H9 (cell line): ENCODE measurements around the gene DPYD. TPM values are rescaled to one million over a fixed set of nuclear protein-coding genes. Genes with fewer than 3 reads are reported as not detected.

ENCODE experiments used
- DNase-seq: peaks from one replicate; pipeline ENCODE4 v3.0.0-alpha.2; 2017
- H2AFZ ChIP-seq: one replicate; pipeline ENCODE4 v1.6.1; 2013; ENCODE audit warnings: mild to moderate bottlenecking, low read length, control low read depth, moderate library complexity
- H2AK5ac ChIP-seq: 2 replicates; pipeline ENCODE4 v1.6.1; 2013; ENCODE audit warnings: low read length, control low read depth, mixed read lengths; ENCODE audit not compliant: insufficient read length
- H2BK120ac ChIP-seq: one replicate; pipeline ENCODE4 v1.6.1; 2013; ENCODE audit warnings: low read depth, mild to moderate bottlenecking, low read length, control low read depth, inconsistent platforms; ENCODE audit not compliant: poor library complexity, severe bottlenecking
- H2BK12ac ChIP-seq: 2 replicates; pipeline ENCODE4 v1.6.1; 2013; ENCODE audit warnings: low read length, control low read depth, mixed read lengths, low read depth; ENCODE audit not compliant: insufficient read length
- H2BK15ac ChIP-seq: 2 replicates; pipeline ENCODE4 v1.6.1; 2013; ENCODE audit warnings: low read depth, low read length, control low read depth
- H2BK20ac ChIP-seq: one replicate; pipeline ENCODE4 v1.6.1; 2013; ENCODE audit warnings: low read depth, mild to moderate bottlenecking, low read length, control low read depth, inconsistent platforms; ENCODE audit not compliant: poor library complexity, severe bottlenecking
- H2BK5ac ChIP-seq: 2 replicates; pipeline ENCODE4 v1.6.1; 2013; ENCODE audit warnings: low read length, control low read depth, mixed read lengths; ENCODE audit not compliant: insufficient read length
- H3K14ac ChIP-seq: 2 replicates; pipeline ENCODE4 v1.6.1; 2013; ENCODE audit warnings: low read length, control low read depth; ENCODE audit not compliant: insufficient read depth
- H3K18ac ChIP-seq: 2 replicates; pipeline ENCODE4 v1.6.1; 2013; ENCODE audit warnings: low read depth, mild to moderate bottlenecking, mixed read lengths, low read length, control low read depth; ENCODE audit not compliant: insufficient read length
- H3K23ac ChIP-seq: 2 replicates; pipeline ENCODE4 v1.6.1; 2013; ENCODE audit warnings: low read length, control low read depth, mixed read lengths, low read depth; ENCODE audit not compliant: insufficient read length
- H3K23me2 ChIP-seq: 2 replicates; pipeline ENCODE4 v1.6.1; 2013; ENCODE audit warnings: low read depth, mild to moderate bottlenecking, mixed read lengths, low read length, control low read depth; ENCODE audit not compliant: insufficient read length, poor library complexity, severe bottlenecking
- H3K27ac ChIP-seq: 2 replicates; pipeline ENCODE4 v1.5.1; 2013; ENCODE audit warnings: low read length, control low read depth, mixed read lengths, low read depth; ENCODE audit not compliant: insufficient read length
- H3K27me3 ChIP-seq: 2 replicates; pipeline ENCODE4 v1.6.1; 2013; ENCODE audit warnings: low read length, control low read depth, inconsistent platforms; ENCODE audit not compliant: insufficient read depth
- H3K4ac ChIP-seq: 2 replicates; pipeline ENCODE4 v1.6.1; 2013; ENCODE audit warnings: low read depth, mild to moderate bottlenecking, control low read depth, inconsistent platforms, low read length, moderate library complexity
- H3K4me1 ChIP-seq: 2 replicates; pipeline ENCODE4 v1.6.1; 2013; ENCODE audit warnings: low read length, control low read depth, inconsistent platforms; ENCODE audit not compliant: insufficient read depth
- H3K4me2 ChIP-seq: 2 replicates; pipeline ENCODE4 v1.6.1; 2013; ENCODE audit warnings: low read length, control low read depth, mixed read lengths; ENCODE audit not compliant: insufficient read length, insufficient read depth
- H3K56ac ChIP-seq: 2 replicates; pipeline ENCODE4 v1.6.1; 2013; ENCODE audit warnings: low read depth, mild to moderate bottlenecking, mixed read lengths, low read length, control low read depth; ENCODE audit not compliant: insufficient read length
- H3K79me1 ChIP-seq: 2 replicates; pipeline ENCODE4 v1.6.1; 2013; ENCODE audit warnings: low read depth, mild to moderate bottlenecking, moderate library complexity, low read length, control low read depth, inconsistent platforms; ENCODE audit not compliant: insufficient read depth, poor library complexity, severe bottlenecking
- H3K79me2 ChIP-seq: 2 replicates; pipeline ENCODE4 v1.6.1; 2013; ENCODE audit warnings: low read length, control low read depth, inconsistent platforms; ENCODE audit not compliant: insufficient read depth
- H3K9ac ChIP-seq: 2 replicates; pipeline ENCODE4 v1.6.1; 2013; ENCODE audit warnings: low read length, control low read depth, mixed read lengths; ENCODE audit not compliant: insufficient read length; ENCODE audit errors: extremely low read depth
- H3K9me3 ChIP-seq: one replicate; pipeline ENCODE4 v1.6.1; 2013; ENCODE audit warnings: low read depth, low read length, inconsistent platforms; ENCODE audit not compliant: control insufficient read depth
- H3T11ph ChIP-seq: one replicate; pipeline ENCODE4 v1.6.1; 2013; ENCODE audit warnings: mild to moderate bottlenecking, low read length, control low read depth, inconsistent platforms
- H4K20me1 ChIP-seq: one replicate; pipeline ENCODE4 v1.6.1; 2013; ENCODE audit not compliant: control insufficient read depth, insufficient read length, insufficient read depth
- H4K5ac ChIP-seq: 2 replicates; pipeline ENCODE4 v1.6.1; 2013; ENCODE audit warnings: low read depth, mild to moderate bottlenecking, mixed read lengths, low read length, control low read depth; ENCODE audit not compliant: insufficient read length
- H4K8ac ChIP-seq: replicated peaks from 2 replicates; pipeline ENCODE4 v1.6.1; 2013; ENCODE audit warnings: low read length, control low read depth, mixed read lengths, low read depth; ENCODE audit not compliant: insufficient read length
- H4K91ac ChIP-seq: 2 replicates; pipeline ENCODE4 v1.6.1; 2013; ENCODE audit warnings: low read depth, mild to moderate bottlenecking, moderate library complexity, mixed read lengths, low read length, control low read depth; ENCODE audit not compliant: insufficient read length
- H3K27ac Mint-ChIP-seq, 3 experiments: 2 replicates in 2 of 3; 3 replicates in 1 of 3; pipeline ENCODE4 v1.8.0; 2020 to 2021; ENCODE audit warnings: mixed read lengths in 3 of 3, mild to moderate bottlenecking in 1 of 3, moderate library complexity in 1 of 3
- H3K27me3 Mint-ChIP-seq: 2 replicates; pipeline ENCODE4 v1.8.0; 2021; ENCODE audit warnings: low read depth, mild to moderate bottlenecking, moderate library complexity, mixed read lengths
- H3K36me3 Mint-ChIP-seq, 3 experiments: 2 replicates in 2 of 3; 3 replicates in 1 of 3; pipeline ENCODE4 v1.8.0; 2020 to 2021; ENCODE audit warnings: low read depth in 3 of 3, mixed read lengths in 3 of 3; ENCODE audit not compliant: insufficient read depth in 1 of 3
- H3K4me1 Mint-ChIP-seq, 2 experiments: 2 replicates each; pipeline ENCODE4 v1.8.0; 2020; ENCODE audit warnings: mixed read lengths in 2 of 2
- H3K4me3 Mint-ChIP-seq, 2 experiments: 2 replicates in 1 of 2; 3 replicates in 1 of 2; pipeline ENCODE4 v1.8.0; 2020 to 2021; ENCODE audit warnings: mild to moderate bottlenecking in 2 of 2, mixed read lengths in 2 of 2, moderate library complexity in 1 of 2
- H3K9me3 Mint-ChIP-seq, 2 experiments: 2 replicates in 1 of 2; 3 replicates in 1 of 2; pipeline ENCODE4 v1.8.0; 2020; ENCODE audit warnings: mild to moderate bottlenecking in 2 of 2, mixed read lengths in 2 of 2, moderate library complexity in 1 of 2
- WGBS: extraction: QIAGEN DNeasy Blood & Tissue Kit; methylation state at CpG from one replicate; pipeline ENCODE4 v1.1.7; 2013; ENCODE audit warnings: missing lambda C conversion rate, low lambda C conversion rate, mixed read lengths; ENCODE audit not compliant: insufficient read length; ENCODE audit errors: extremely low coverage; 5-methylcytosine and 5-hydroxymethylcytosine counted together
- total RNA-seq: library from RNA; stranded (reverse); gene quantifications from 2 replicates; pipeline ENCODE4 v1.2.1, GENCODE V29; 2021
- TF ChIP-seq, protein P1 (sequence below): fragments of 200-600 bp; sonication (generic); conservative IDR thresholded peaks from 3 replicates; pipeline ENCODE4 v1.8.0; 2021; ENCODE audit warnings: antibody characterized with exemption, mild to moderate bottlenecking

Gene DPYD
- total RNA-seq, 1 experiment from 2014 or later, result 0.37 TPM

DNA sequence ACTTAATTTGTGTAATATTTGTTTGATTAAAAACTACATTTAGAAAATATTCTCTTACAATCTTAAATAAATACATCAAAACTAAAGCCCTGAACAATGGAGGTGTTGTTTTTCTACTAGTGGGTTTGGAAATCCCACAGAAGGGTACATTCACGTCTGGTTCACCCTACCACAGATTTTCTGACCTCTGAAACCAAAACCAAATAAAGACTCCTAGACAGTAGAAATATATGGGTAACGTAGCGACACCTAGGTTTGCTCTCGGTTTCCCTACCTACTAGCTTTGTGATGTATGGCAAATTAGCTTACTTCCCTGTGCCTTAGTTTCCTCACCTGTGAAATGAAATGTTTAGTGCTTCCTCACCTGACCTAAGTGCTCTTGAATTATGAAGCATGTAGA lies 312.6 kb downstream of the DPYD start:
- Histone ChIP-seq H3K9ac (no peak overlapping the region), H4K91ac (no peak overlapping the region), H2BK5ac (no peak overlapping the region), H3T11ph (no peak overlapping the region), H2BK20ac (no peak overlapping the region), H3K56ac (no peak overlapping the region), H2AFZ (no peak overlapping the region), H3K4me1 (no peaks in the 10 kb centered on the region), H3K79me1 (no peaks in the 10 kb centered on the region), H2BK120ac (no peak overlapping the region), H3K23me2 (no peaks in the 10 kb centered on the region), H3K14ac (no peak overlapping the region), H3K4ac (no peak overlapping the region), H3K18ac (no peak overlapping the region), H2AK5ac (no peak overlapping the region), H3K9me3 (no peaks in the 10 kb centered on the region), H4K8ac (no peak overlapping the region), H3K23ac (no peak overlapping the region), H4K20me1 (no peaks in the 10 kb centered on the region), H2BK12ac (no peak overlapping the region), H4K5ac (no peak overlapping the region), H3K27me3 (no peaks in the 10 kb centered on the region), H3K4me2 (no peak overlapping the region), H3K27ac (no peak overlapping the region), H3K79me2 (no peaks in the 10 kb centered on the region), H2BK15ac (no peak overlapping the region)
- WGBS, result no CpG with 5 or more reads among the region's 4 CpGs
- DNase-seq, result no peak
- Mint-ChIP-seq H3K9me3 (no peaks in the 10 kb centered on the region; a peak in 1 of 5 replicates), H3K27me3 (no peaks in the 10 kb centered on the region; the same call in 1 of the 2 replicates), H3K27ac (no peak overlapping the region), H3K4me1 (peaks cover 0 to 2% of the 10 kb centered on the region in 2 experiments; a peak in 1 of 4 replicates), H3K36me3 (peaks cover 0 to 5% (median 0%) of the 10 kb centered on the region in 3 experiments; a peak in 1 of 7 replicates), H3K4me3 (no peak overlapping the region)
- TF ChIP-seq, protein P1, sequence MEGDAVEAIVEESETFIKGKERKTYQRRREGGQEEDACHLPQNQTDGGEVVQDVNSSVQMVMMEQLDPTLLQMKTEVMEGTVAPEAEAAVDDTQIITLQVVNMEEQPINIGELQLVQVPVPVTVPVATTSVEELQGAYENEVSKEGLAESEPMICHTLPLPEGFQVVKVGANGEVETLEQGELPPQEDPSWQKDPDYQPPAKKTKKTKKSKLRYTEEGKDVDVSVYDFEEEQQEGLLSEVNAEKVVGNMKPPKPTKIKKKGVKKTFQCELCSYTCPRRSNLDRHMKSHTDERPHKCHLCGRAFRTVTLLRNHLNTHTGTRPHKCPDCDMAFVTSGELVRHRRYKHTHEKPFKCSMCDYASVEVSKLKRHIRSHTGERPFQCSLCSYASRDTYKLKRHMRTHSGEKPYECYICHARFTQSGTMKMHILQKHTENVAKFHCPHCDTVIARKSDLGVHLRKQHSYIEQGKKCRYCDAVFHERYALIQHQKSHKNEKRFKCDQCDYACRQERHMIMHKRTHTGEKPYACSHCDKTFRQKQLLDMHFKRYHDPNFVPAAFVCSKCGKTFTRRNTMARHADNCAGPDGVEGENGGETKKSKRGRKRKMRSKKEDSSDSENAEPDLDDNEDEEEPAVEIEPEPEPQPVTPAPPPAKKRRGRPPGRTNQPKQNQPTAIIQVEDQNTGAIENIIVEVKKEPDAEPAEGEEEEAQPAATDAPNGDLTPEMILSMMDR, result no peak
